Fibroblast of villous mesenchyme (primary cell): Measurements from ENCODE around the gene ZNF2. TPM values are rescaled to one million over a fixed set of nuclear protein-coding genes. Genes with fewer than 3 reads are reported as not detected.

Source experiments
- DNase-seq: peaks from one replicate; pipeline ENCODE4 v3.0.0-alpha.2; 2010; ENCODE audit warnings: low read depth
- H3K4me3 ChIP-seq: 2 replicates; pipeline ENCODE4 v1.5.1; 2011; ENCODE audit warnings: low read depth, mild to moderate bottlenecking, low read length
- CTCF ChIP-seq: IDR thresholded peaks from 2 replicates; pipeline ENCODE4 v1.5.1; 2012; ENCODE audit warnings: low read depth, mild to moderate bottlenecking, low read length; ENCODE audit not compliant: insufficient read depth
- total RNA-seq: library from RNA; depleted of rRNA; stranded (reverse); fragments of >200 nt; gene quantifications from 2 replicates; pipeline ENCODE4 v1.2.3, GENCODE V29; 2012

ZNF2 gene
- total RNA-seq, 1 donor = 7.8 TPM

GRCh38 chr2:95220449-95220848 is 54.8 kb downstream of the ZNF2 start:
- TF ChIP-seq CTCF = no peak
- no peak overlapping the region for H3K4me3 ChIP-seq
- no peak for DNase-seq

- DNase-seq = no peak
- no peak overlapping the region for H3K4me3 ChIP-seq
- no peak for TF ChIP-seq CTCF
These were observed 60.0 kb downstream of the ZNF2 start for GRCh38 chr2:95225658-95226057.

GRCh38 chr2:95231723-95232122 is 66.1 kb downstream of the ZNF2 start:
- H3K4me3 ChIP-seq = no peak overlapping the region
- peak; percentile 91 for TF ChIP-seq CTCF
- peak; percentile 80 for DNase-seq

GRCh38 chr2:95232232-95232631 is 66.6 kb downstream of the ZNF2 start:
- no peak for TF ChIP-seq CTCF
- DNase-seq = no peak
- H3K4me3 ChIP-seq = no peak overlapping the region

Other genes with a start within 250 kb of the ZNF2 start
- gene MAL, start 140.1 kb upstream of the ZNF2 start, total RNA-seq = not detected in 2 replicates
- 30.0 and 32.0 TPM in 2 replicates for gene MRPS5, start 44.0 kb upstream of the ZNF2 start, total RNA-seq
- 10.8 and 12.6 TPM in 2 replicates for gene ZNF514, start 6.0 kb upstream of the ZNF2 start, total RNA-seq
- gene ZNF892, start 41.7 kb downstream of the ZNF2 start, total RNA-seq = 4.2 and 5.6 TPM in 2 replicates
- gene PROM2, start 108.6 kb downstream of the ZNF2 start, total RNA-seq = under 0.01 and 0.32 TPM in 2 replicates
- gene KCNIP3, start 131.5 kb downstream of the ZNF2 start, total RNA-seq = 1.3 and 2.6 TPM in 2 replicates
- gene FAHD2A, start 236.9 kb downstream of the ZNF2 start, total RNA-seq = 26.3 and 28.3 TPM in 2 replicates